T-cell (primary cell): ENCODE measurements around the gene CDHR4. TPM values are rescaled to one million over a fixed set of nuclear protein-coding genes. Genes with fewer than 3 reads are reported as not detected.

Source experiments
- ATAC-seq, 4 experiments: fragments of 200-7000 bp in 3 of 4; fragments of 150-1000 bp in 1 of 4; cut with Tn5 transposase; replicated peaks in 1 of 4; 1 replicate in 3 of 4; 2 replicates in 1 of 4; pipeline ENCODE4 v1.10.0; 2021; ENCODE audit warnings: moderate library complexity in 3 of 4, mild to moderate bottlenecking in 2 of 4, moderate number of reproducible peaks in 1 of 4
- CTCF ChIA-PET, 2 donors: fragments of 300-600 bp; sonication (Branson Sonifier 250); formaldehyde crosslinking; loops; one replicate each; lab custom pipeline; 2022; ENCODE audit warnings: antibody characterized with exemption in 2 of 2; lab: Charles Lee
- POLR2A ChIA-PET, 2 donors: fragments of 300-600 bp; sonication (Branson Sonifier 250); formaldehyde crosslinking; loops; one replicate each; lab custom pipeline; 2022; ENCODE audit warnings: antibody characterized with exemption in 2 of 2; lab: Charles Lee
- DNase-seq, 35 experiments: peaks; one replicate each; pipeline versions ENCODE4 v3.0.0 to v3.0.0-alpha.2; 2013 to 2023
- H3K27ac ChIP-seq: one replicate; pipeline ENCODE4 v1.5.1; 2013; ENCODE audit warnings: low read length
- H3K27me3 ChIP-seq, 2 experiments: replicated peaks in 1 of 2; 1 replicate in 1 of 2; 2 replicates in 1 of 2; pipeline versions ENCODE4 v1.6.1 to v1.7.0; 2013; ENCODE audit warnings: low read length in 1 of 2, mixed read lengths in 1 of 2; ENCODE audit not compliant: control insufficient read depth in 2 of 2, insufficient read depth in 2 of 2; ENCODE audit errors: extremely low read depth in 1 of 2
- H3K36me3 ChIP-seq, 2 donors: 1 replicate in 1 of 2; 2 replicates in 1 of 2; pipeline versions ENCODE4 v1.6.1 to v1.7.0; 2013; ENCODE audit warnings: low read length in 1 of 2; ENCODE audit not compliant: control insufficient read depth in 2 of 2, insufficient read depth in 1 of 2; ENCODE audit errors: extremely low read depth in 1 of 2
- H3K4me1 ChIP-seq, 2 experiments: 1 replicate in 1 of 2; 2 replicates in 1 of 2; pipeline versions ENCODE4 v1.6.1 to v1.7.0; 2013; ENCODE audit warnings: low read length in 2 of 2, mixed read lengths in 1 of 2; ENCODE audit not compliant: insufficient read depth in 2 of 2, control insufficient read depth in 1 of 2; ENCODE audit errors: extremely low read depth in 1 of 2
- H3K4me3 ChIP-seq, 2 donors: 1 replicate in 1 of 2; 2 replicates in 1 of 2; pipeline versions ENCODE4 v1.5.1 to v1.7.0; 2013; ENCODE audit warnings: mild to moderate bottlenecking in 2 of 2, low read length in 1 of 2, moderate library complexity in 1 of 2; ENCODE audit not compliant: control insufficient read depth in 1 of 2; ENCODE audit errors: extremely low read depth in 1 of 2
- H3K9me3 ChIP-seq: 2 replicates; pipeline ENCODE4 v1.7.0; 2013
- H3K27ac Mint-ChIP-seq, 2 donors: one replicate each; pipeline ENCODE4 v1.8.0; 2020 to 2021; ENCODE audit warnings: mild to moderate bottlenecking in 2 of 2, mixed read lengths in 2 of 2
- H3K27me3 Mint-ChIP-seq, 2 donors: one replicate each; pipeline ENCODE4 v1.8.0; 2021 to 2022; ENCODE audit warnings: mixed read lengths in 2 of 2
- H3K36me3 Mint-ChIP-seq: one replicate; pipeline ENCODE4 v1.8.0; 2021; ENCODE audit warnings: mixed read lengths
- H3K4me1 Mint-ChIP-seq, 3 donors: one replicate each; pipeline ENCODE4 v1.8.0; 2020 to 2022; ENCODE audit warnings: mixed read lengths in 3 of 3, mild to moderate bottlenecking in 1 of 3
- H3K4me3 Mint-ChIP-seq, 3 donors: one replicate each; pipeline ENCODE4 v1.8.0; 2020 to 2022; ENCODE audit warnings: mild to moderate bottlenecking in 3 of 3, mixed read lengths in 3 of 3, moderate library complexity in 3 of 3
- H3K9me3 Mint-ChIP-seq, 3 donors: one replicate each; pipeline ENCODE4 v1.8.0; 2020 to 2022; ENCODE audit warnings: mixed read lengths in 3 of 3
- WGBS: methylation state at CpG from one replicate; pipeline ENCODE4 v1.1.5; 2013; ENCODE audit warnings: missing lambda C conversion rate; ENCODE audit not compliant: insufficient coverage; 5-methylcytosine and 5-hydroxymethylcytosine counted together
- total RNA-seq, 35 experiments: library from RNA in 6 of 35; stranded (reverse) in 6 of 35; fragments of 120-200 nt in 1 of 35; gene quantifications; one replicate each; pipeline versions ENCODE4 v1.2.1 to v1.2.4 and lab custom pipeline; 2013 to 2026

Gene CDHR4
- total RNA-seq, 5 donors from 2014 or later (not counting 1 experiment from before 2014, with no cell fraction given) = 0.35 to 0.68 (median 0.36) TPM; not detected in 1

DNA sequence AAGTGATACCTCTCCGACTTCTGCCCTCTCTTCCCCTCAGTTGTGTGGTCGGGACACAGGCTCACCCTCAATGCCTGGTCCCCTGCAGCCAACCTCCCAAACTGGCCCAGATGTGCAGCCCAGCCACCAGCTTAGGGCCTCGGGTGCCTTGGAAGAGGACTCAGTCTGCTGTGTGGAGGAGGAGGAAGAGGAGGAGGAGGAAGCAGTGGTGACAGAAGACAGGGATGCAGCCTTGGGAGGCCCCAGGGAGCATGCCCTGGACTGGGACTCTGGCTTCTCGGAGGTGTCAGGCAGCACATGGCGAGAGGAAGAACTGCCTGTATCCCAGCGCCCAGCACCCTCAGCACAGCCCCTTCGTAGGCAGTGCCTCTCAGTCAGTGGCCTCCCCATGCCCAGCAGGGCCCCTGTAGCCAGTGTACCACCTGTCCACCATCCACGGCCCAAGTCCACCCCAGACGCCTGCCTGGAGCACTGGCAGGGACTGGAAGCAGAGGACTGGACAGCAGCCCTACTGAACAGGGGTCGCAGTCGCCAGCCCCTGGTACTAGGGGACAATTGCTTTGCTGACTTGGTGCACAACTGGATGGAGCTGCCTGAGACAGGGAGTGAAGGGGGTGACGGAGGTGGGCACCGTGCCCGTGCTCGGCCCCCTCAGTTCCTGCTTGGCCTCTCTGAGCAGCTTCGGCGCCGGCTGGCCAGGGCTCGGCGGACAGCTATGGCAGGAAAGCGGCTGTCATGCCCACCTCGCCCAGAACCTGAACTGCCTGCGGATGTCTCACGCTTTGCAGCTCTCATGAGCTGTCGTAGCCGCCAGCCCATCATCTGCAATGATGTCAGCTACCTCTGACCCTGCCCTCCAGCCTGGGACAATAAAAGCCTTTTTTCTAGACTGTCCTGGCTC lies 4.7 kb upstream of the CDHR4 start:
- peaks cover 0 to 8% of the 10 kb centered on the region in 2 donors for H3K27me3 Mint-ChIP-seq
- no peaks in the 10 kb centered on the region for H3K9me3 Mint-ChIP-seq
- H3K4me1 Mint-ChIP-seq = peaks cover 52 to 54% (median 53%) of the 10 kb centered on the region in 3 donors
- peak overlapping the region; percentile 79 to 98 for H3K4me3 ChIP-seq
- no peaks in the 10 kb centered on the region for H3K9me3 ChIP-seq
- peak overlapping the region; percentile 63 to 89 for H3K27ac Mint-ChIP-seq
- 81% methylated on average over 23 of the region's 26 CpGs for WGBS
- ChIA-PET POLR2A (interaction anchor here in 1 of 2 donors (0.6 kb wide), 1 partner anchor 51 kb away, joined by 3 read pairs; no protein-coding TSS in a partner anchor), CTCF (interaction anchor here (1.0 to 3.5 kb wide), 3 partner anchors 35 to 36 kb away, joined by 3 to 56 read pairs (median 5); no protein-coding TSS in a partner anchor)
- peaks cover 0 to 16% of the 10 kb centered on the region in 2 donors for H3K36me3 ChIP-seq
- peaks cover under 1% of the 10 kb centered on the region for H3K36me3 Mint-ChIP-seq
- DNase-seq = no peak
- peak overlapping the region; percentile 51 for H3K27ac ChIP-seq
- no peak for ATAC-seq
- H3K4me1 ChIP-seq = peaks cover 28 to 61% of the 10 kb centered on the region in 2 experiments
- H3K27me3 ChIP-seq = peaks cover 0 to 4% of the 10 kb centered on the region in 2 experiments
- H3K4me3 Mint-ChIP-seq = peak overlapping the region; percentile 86 to 89 (median 87)

DNA sequence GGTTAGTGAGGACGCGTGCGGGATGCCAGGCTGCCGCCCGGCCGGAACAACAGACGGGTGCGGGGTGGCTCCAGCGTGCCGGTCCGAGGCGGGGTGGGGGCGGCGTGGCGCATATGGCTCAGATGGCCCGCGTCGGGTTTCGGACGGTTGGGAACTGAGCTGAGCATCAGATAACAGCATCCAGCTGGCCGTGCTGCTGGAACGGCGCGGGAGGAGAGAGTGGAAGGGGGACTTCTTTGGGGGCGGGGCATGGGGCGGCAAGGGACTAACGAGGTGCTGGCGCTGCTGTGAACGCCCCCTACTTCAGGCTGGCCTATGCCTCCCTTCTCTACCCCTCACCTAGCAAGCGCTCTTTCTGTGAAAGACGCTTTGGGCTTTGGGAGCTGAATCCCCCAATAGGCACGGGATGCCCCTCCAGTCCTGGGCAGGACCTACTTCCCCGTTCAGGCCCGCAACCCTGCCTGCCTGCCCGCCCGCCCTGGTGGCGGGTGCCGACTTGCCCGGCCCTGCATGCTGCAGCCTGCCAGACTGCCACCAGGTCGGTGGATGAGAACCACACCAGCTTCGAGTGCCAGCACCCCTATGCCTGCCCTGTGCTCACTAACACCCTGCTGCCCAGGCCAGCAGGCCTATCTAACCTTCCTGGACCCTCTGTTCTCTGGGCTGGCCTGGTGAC lies 3.9 kb upstream of the CDHR4 start:
- peak overlapping the region; percentile 86 to 89 (median 87) for H3K4me3 Mint-ChIP-seq
- DNase-seq = peak in 31 of 35 experiments; percentile 17 to 66 (median 43)
- H3K4me1 Mint-ChIP-seq = peaks cover 47 to 51% (median 51%) of the 10 kb centered on the region in 3 donors
- WGBS = 4% methylated on average over 28 of the region's 41 CpGs
- Histone ChIP-seq H3K9me3 (no peaks in the 10 kb centered on the region), H3K27ac (no peak overlapping the region), H3K4me3 (peak overlapping the region; percentile 79 to 98), H3K27me3 (peaks cover 0 to 8% of the 10 kb centered on the region in 2 experiments), H3K36me3 (peaks cover 0 to 9% of the 10 kb centered on the region in 2 donors), H3K4me1 (peaks cover 28 to 61% of the 10 kb centered on the region in 2 experiments)
- H3K27ac Mint-ChIP-seq = peak overlapping the region; percentile 63 to 89
- ChIA-PET CTCF (interaction anchor here (0.5 to 3.5 kb wide), 9 partner anchors 10 to 554 kb away, joined by 3 to 56 read pairs (median 6); partner anchors contain the start of genes MON1A (in 1 of the 2) and UBA7 (in 1 of the 2)), POLR2A (interaction anchor here (0.7 to 1.6 kb wide), 5 partner anchors 9 to 36 kb away, joined by 3 to 14 read pairs (median 5); partner anchors contain the start of gene IP6K1 (in 1 of the 2))
- H3K9me3 Mint-ChIP-seq = no peaks in the 10 kb centered on the region
- peaks cover 0 to 8% of the 10 kb centered on the region in 2 donors for H3K27me3 Mint-ChIP-seq
- peak; percentile 17 to 42 (median 22) for ATAC-seq
- no peaks in the 10 kb centered on the region for H3K36me3 Mint-ChIP-seq

DNA sequence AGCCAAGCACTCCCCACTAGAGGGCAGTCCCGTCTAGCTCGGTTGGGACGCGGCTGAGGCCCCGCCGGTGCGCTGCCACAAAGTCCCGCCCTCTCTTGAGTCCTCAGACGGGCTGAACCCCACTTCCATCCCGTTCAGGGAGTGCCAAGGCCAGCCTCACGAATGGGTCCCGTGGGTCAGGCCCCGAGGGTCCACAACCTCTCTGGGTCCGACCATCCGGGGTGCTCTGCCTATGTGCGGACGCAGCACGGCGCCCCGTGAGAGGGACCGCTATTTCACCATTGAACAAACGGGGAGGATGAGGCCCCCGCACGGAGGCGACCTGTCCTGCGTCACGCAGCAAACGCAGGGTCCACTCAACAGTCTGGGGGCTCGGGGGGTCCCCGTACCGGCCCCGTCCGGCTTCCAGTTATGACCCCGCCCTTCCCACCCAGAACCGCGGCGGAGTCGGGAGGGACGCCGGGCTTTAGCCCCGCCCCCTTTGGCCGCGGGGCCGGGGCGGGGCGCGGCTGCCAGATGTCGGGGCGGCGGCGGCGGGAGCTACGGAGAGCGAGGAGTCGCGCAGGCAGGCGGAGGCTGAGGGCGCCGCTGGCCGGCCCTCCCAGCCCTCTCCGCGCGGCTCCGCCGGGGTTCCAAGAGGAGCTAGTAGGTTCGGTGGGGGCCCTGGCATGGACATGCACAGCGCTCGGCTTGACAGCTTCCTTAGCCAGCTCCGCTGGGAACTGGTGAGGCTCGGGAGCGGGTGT lies 3.2 kb upstream of the CDHR4 start, which contains the start of gene INKA1:
Gene INKA1 (plus strand): TSS at position 543 of the 746 bp plus-strand sequence. CDS start 132 bp downstream, at position 675.
- peak within 1 kb of the TSS; percentile 86 to 89 (median 87) for H3K4me3 Mint-ChIP-seq
- no peaks in the 10 kb centered on the region for H3K9me3 Mint-ChIP-seq
- no peaks in the 10 kb centered on the region for H3K9me3 ChIP-seq
- 0% methylated on average over 71 of the region's 71 CpGs for WGBS
- peaks cover 25 to 54% of the 10 kb centered on the region in 2 experiments for H3K4me1 ChIP-seq
- H3K36me3 ChIP-seq = peaks cover 0 to 6% of the 10 kb centered on the region in 2 donors
- H3K27me3 ChIP-seq = peaks cover 0 to 8% of the 10 kb centered on the region in 2 experiments
- peaks cover 0 to 8% of the 10 kb centered on the region in 2 donors for H3K27me3 Mint-ChIP-seq
- CTCF ChIA-PET = interaction anchor here (0.6 to 3.5 kb wide), 11 partner anchors 11 to 554 kb away, joined by 3 to 56 read pairs (median 4); partner anchors contain the start of genes MON1A (in 1 of the 2) and UBA7 (in 1 of the 2)
- H3K27ac ChIP-seq = peak within 1 kb of the TSS; percentile 84
- DNase-seq (peak; percentile 73 to 94 (median 85)), ATAC-seq (peak; percentile 83 to 85 (median 84))
- peak within 1 kb of the TSS; percentile 79 to 98 for H3K4me3 ChIP-seq
- H3K27ac Mint-ChIP-seq = peak within 1 kb of the TSS; percentile 85 to 93
- H3K4me1 Mint-ChIP-seq = peaks cover 40 to 44% (median 44%) of the 10 kb centered on the region in 3 donors
- H3K36me3 Mint-ChIP-seq = no peaks in the 10 kb centered on the region
- POLR2A ChIA-PET = interaction anchor here (0.6 to 1.6 kb wide), 6 partner anchors 10 to 37 kb away, joined by 3 to 14 read pairs (median 5); partner anchors contain the start of gene IP6K1 (in 1 of the 2)

DNA sequence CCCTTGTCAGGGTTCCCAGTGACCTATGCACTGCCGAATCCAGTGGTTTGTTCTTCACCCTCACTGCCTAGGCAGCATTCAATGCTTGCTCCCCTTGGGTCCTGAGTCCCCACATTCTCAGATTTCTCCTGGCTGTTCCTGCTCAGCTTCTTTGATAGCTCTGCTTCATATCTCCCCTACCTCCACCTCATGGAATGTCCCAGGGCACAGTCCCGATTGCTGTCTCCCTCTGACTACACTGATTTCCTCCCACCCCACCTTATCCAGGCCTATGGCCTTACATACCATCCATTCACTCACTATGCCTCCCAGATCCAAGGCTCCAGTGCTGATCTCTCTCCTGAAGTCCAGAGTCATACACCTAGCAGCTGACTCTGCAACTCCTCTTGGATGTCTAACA lies 1.5 kb upstream of the CDHR4 start:
- Histone ChIP-seq H3K9me3 (no peaks in the 10 kb centered on the region), H3K36me3 (no peaks in the 10 kb centered on the region), H3K4me1 (peaks cover 9 to 37% of the 10 kb centered on the region in 2 experiments), H3K4me3 (no peak overlapping the region), H3K27ac (no peak overlapping the region), H3K27me3 (peaks cover 0 to 12% of the 10 kb centered on the region in 2 experiments)
- H3K4me3 Mint-ChIP-seq = peak overlapping the region in 1 of 3 donors; percentile 86
- POLR2A ChIA-PET = interaction anchor here in 1 of 2 donors (0.5 kb wide), 1 partner anchor 38 kb away, joined by 5 read pairs; no protein-coding TSS in a partner anchor
- H3K36me3 Mint-ChIP-seq = no peaks in the 10 kb centered on the region
- DNase-seq (no peak), ATAC-seq (no peak)
- 88% methylated on average over 2 of the region's 2 CpGs for WGBS
- no peak overlapping the region for H3K27ac Mint-ChIP-seq
- H3K27me3 Mint-ChIP-seq = peaks cover 0 to 8% of the 10 kb centered on the region in 2 donors
- CTCF ChIA-PET = interaction anchor here (0.6 to 3.5 kb wide), 4 partner anchors 17 to 977 kb away, joined by 4 to 56 read pairs (median 14); no protein-coding TSS in a partner anchor
- peaks cover 27 to 28% (median 27%) of the 10 kb centered on the region in 3 donors for H3K4me1 Mint-ChIP-seq
- no peaks in the 10 kb centered on the region for H3K9me3 Mint-ChIP-seq

DNA sequence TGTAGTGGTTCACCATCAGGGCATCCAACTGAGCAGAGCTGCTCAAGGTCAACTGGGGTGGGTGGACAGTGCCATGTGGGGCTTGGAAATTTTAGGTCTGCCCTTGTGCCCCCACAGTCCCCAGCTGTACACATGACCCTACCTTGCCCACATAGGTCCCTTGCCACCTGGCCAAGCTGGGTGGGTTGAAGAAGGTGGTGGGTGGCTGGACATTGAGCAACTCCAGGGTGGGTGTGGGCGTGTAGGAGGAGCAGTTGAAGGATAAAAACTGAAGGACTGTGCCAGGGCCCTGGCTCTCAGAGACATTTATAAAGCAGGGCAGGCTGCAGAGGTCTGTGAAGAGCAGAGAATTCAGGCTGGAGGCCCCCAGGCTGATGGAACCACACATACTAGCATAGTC lies 568 bp downstream of the CDHR4 start:
- H3K9me3 Mint-ChIP-seq = no peaks in the 10 kb centered on the region
- POLR2A ChIA-PET = no interaction called here
- peaks cover 0 to 8% of the 10 kb centered on the region in 2 donors for H3K27me3 Mint-ChIP-seq
- peaks cover 10 to 11% (median 10%) of the 10 kb centered on the region in 3 donors for H3K4me1 Mint-ChIP-seq
- H3K36me3 Mint-ChIP-seq = no peaks in the 10 kb centered on the region
- ATAC-seq = no peak
- H3K4me3 Mint-ChIP-seq = no peak overlapping the region
- CTCF ChIA-PET = no interaction called here
- DNase-seq = no peak
- peaks cover 0 to 16% of the 10 kb centered on the region in 2 experiments for H3K4me1 ChIP-seq
- WGBS = no CpG with 5 or more reads among the region's 1 CpG
- peaks cover 0 to 13% of the 10 kb centered on the region in 2 experiments for H3K27me3 ChIP-seq
- no peaks in the 10 kb centered on the region for H3K36me3 ChIP-seq
- H3K27ac Mint-ChIP-seq = no peak overlapping the region
- no peak overlapping the region for H3K4me3 ChIP-seq
- H3K9me3 ChIP-seq = no peaks in the 10 kb centered on the region
- H3K27ac ChIP-seq = no peak overlapping the region
